Measurements from ENCODE around the gene SARS1. TPM values are rescaled to one million over a fixed set of nuclear protein-coding genes. Genes with fewer than 3 reads are reported as not detected.

The SARS1 gene
- total RNA-seq, 2 experiments from 2014 or later = 122 to 131 TPM

DNA sequence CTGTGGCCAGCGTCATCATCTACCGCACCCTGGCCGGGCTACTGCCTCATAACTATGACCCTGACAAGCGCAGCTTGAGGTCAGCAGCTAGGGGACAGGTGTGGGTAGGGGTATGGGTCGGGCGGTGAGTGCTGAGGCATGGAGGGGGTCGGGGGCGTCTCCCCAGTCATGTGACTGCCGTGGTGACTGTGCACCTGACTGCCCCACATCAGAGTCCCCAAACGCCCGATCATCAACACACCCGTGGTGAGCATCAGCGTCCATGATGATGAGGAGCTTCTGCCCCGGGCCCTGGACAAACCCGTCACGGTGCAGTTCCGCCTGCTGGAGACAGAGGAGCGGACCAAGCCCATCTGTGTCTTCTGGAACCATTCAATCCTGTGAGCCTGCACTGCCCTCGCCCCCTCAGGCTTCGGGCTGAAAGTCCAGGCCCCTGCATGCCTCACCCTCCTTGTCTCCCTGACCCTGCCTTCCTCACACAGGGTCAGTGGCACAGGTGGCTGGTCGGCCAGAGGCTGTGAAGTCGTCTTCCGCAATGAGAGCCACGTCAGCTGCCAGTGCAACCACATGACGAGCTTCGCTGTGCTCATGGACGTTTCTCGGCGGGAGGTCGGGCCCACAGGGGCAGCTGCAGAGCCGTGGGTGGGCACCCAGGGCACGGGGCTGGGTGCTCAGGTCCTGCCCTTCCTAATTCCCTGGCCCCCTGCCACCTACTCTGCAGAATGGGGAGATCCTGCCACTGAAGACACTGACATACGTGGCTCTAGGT lies 55.7 kb downstream of the SARS1 start:
- Histone ChIP-seq H3K36me3 (ENCODE audit: insufficient read depth, low read length) (no peaks in the 10 kb centered on the region), H3K4me1 (ENCODE audit: insufficient read depth, low read length) (no peaks in the 10 kb centered on the region), H3K27me3 (ENCODE audit: control insufficient read depth in 1 of 2, insufficient read depth in 2 of 2, low read length in 2 of 2) (no peaks in the 10 kb centered on the region), H3K4me3 (ENCODE audit: low read length) (no peak overlapping the region), H3K27ac (ENCODE audit: low read depth in 1 of 2, low read length in 2 of 2) (no peak overlapping the region), H3K9me3 (ENCODE audit: control insufficient read depth in 1 of 2, insufficient read depth in 1 of 2, low read length in 2 of 2) (no peaks in the 10 kb centered on the region)
- Mint-ChIP-seq H3K4me3 (no peak overlapping the region), H3K27ac (no peak overlapping the region), H3K27me3 (no peaks in the 10 kb centered on the region), H3K9me3 (no peaks in the 10 kb centered on the region), H3K4me1 (ENCODE audit: low read depth) (no peaks in the 10 kb centered on the region), H3K36me3 (ENCODE audit: low read depth) (no peaks in the 10 kb centered on the region)
- DNase-seq = no peak
- intact Hi-C loops (cut with DNase I, micrococcal nuclease) = no loop called here
- ChIA-PET POLR2A (no interaction called here), CTCF (interaction anchor here (1.0 kb wide), 1 partner anchor 8 kb away, joined by 3 read pairs; no protein-coding TSS in a partner anchor)
- ATAC-seq (ENCODE audit: poor library complexity) = no peak
- TF ChIP-seq, protein P1, sequence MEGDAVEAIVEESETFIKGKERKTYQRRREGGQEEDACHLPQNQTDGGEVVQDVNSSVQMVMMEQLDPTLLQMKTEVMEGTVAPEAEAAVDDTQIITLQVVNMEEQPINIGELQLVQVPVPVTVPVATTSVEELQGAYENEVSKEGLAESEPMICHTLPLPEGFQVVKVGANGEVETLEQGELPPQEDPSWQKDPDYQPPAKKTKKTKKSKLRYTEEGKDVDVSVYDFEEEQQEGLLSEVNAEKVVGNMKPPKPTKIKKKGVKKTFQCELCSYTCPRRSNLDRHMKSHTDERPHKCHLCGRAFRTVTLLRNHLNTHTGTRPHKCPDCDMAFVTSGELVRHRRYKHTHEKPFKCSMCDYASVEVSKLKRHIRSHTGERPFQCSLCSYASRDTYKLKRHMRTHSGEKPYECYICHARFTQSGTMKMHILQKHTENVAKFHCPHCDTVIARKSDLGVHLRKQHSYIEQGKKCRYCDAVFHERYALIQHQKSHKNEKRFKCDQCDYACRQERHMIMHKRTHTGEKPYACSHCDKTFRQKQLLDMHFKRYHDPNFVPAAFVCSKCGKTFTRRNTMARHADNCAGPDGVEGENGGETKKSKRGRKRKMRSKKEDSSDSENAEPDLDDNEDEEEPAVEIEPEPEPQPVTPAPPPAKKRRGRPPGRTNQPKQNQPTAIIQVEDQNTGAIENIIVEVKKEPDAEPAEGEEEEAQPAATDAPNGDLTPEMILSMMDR (IDR thresholded peaks at IDR 0.05) = no peak

- H3K9me3 Mint-ChIP-seq = no peaks in the 10 kb centered on the region
- no peak overlapping the region for H3K27ac Mint-ChIP-seq
- H3K36me3 ChIP-seq (ENCODE audit: insufficient read depth, low read length) = no peaks in the 10 kb centered on the region
- H3K4me1 Mint-ChIP-seq (ENCODE audit: low read depth) = no peaks in the 10 kb centered on the region
- TF ChIP-seq, protein P1 (IDR thresholded peaks at IDR 0.05) = no peak
- no peak overlapping the region for H3K27ac ChIP-seq (ENCODE audit: low read depth in 1 of 2, low read length in 2 of 2)
- no peaks in the 10 kb centered on the region for H3K27me3 Mint-ChIP-seq
- no peak overlapping the region for H3K4me3 ChIP-seq (ENCODE audit: low read length)
- H3K36me3 Mint-ChIP-seq (ENCODE audit: low read depth) = no peaks in the 10 kb centered on the region
- ATAC-seq (ENCODE audit: poor library complexity) (no peak), DNase-seq (no peak)
- CTCF ChIA-PET = interaction anchor here (1.0 kb wide), 1 partner anchor 8 kb away, joined by 3 read pairs; no protein-coding TSS in a partner anchor
- POLR2A ChIA-PET = no interaction called here
- no peak overlapping the region for H3K4me3 Mint-ChIP-seq
- no peaks in the 10 kb centered on the region for H3K27me3 ChIP-seq (ENCODE audit: control insufficient read depth in 1 of 2, insufficient read depth in 2 of 2, low read length in 2 of 2)
- intact Hi-C loops (cut with DNase I, micrococcal nuclease) = no loop called here
- H3K4me1 ChIP-seq (ENCODE audit: insufficient read depth, low read length) = no peaks in the 10 kb centered on the region
- H3K9me3 ChIP-seq (ENCODE audit: control insufficient read depth in 1 of 2, insufficient read depth in 1 of 2, low read length in 2 of 2) = no peaks in the 10 kb centered on the region
These were observed 56.4 kb downstream of the SARS1 start for GRCh38 chr1:109269981-109270622.

GRCh38 chr1:109270623-109271317 lies 57.1 kb downstream of the SARS1 start:
- ATAC-seq (ENCODE audit: poor library complexity) = no peak
- CTCF ChIA-PET = no interaction called here
- intact Hi-C loops (cut with DNase I, micrococcal nuclease) = no loop called here

More at GRCh38 chr1:109270623-109271317, 57.1 kb downstream of the SARS1 start:
- Histone ChIP-seq H3K27ac (ENCODE audit: low read depth in 1 of 2, low read length in 2 of 2) (no peak overlapping the region), H3K27me3 (ENCODE audit: control insufficient read depth in 1 of 2, insufficient read depth in 2 of 2, low read length in 2 of 2) (no peaks in the 10 kb centered on the region), H3K4me1 (ENCODE audit: insufficient read depth, low read length) (no peaks in the 10 kb centered on the region), H3K36me3 (ENCODE audit: insufficient read depth, low read length) (no peaks in the 10 kb centered on the region), H3K4me3 (ENCODE audit: low read length) (no peak overlapping the region), H3K9me3 (ENCODE audit: control insufficient read depth in 1 of 2, insufficient read depth in 1 of 2, low read length in 2 of 2) (no peaks in the 10 kb centered on the region)
- Mint-ChIP-seq H3K36me3 (ENCODE audit: low read depth) (no peaks in the 10 kb centered on the region), H3K27ac (no peak overlapping the region), H3K4me1 (ENCODE audit: low read depth) (no peaks in the 10 kb centered on the region), H3K4me3 (no peak overlapping the region), H3K9me3 (no peaks in the 10 kb centered on the region), H3K27me3 (no peaks in the 10 kb centered on the region)
- TF ChIP-seq, protein P1 (IDR thresholded peaks at IDR 0.05) = no peak
- DNase-seq = no peak
- POLR2A ChIA-PET = no interaction called here

All from CD4-positive, alpha-beta T cell (primary cell).